GM12875 (cell line): ENCODE data around the gene TRIM40.
"Not testable (repeated sequence)": the region's sequence is repeated elsewhere in the genome, so short reads cannot be mapped to it uniquely, and the experiment has no call there.

ENCODE experiments used
- H3K4me3 ChIP-seq: one replicate; pipeline ENCODE4 v1.5.1; 2011; ENCODE audit warnings: low read depth, low read length, control low read depth
- TF ChIP-seq, protein P1 (sequence below): IDR thresholded peaks from 2 replicates; pipeline ENCODE4 v1.5.1; 2011; ENCODE audit warnings: low read depth, mild to moderate bottlenecking, control low read depth, inconsistent platforms, low read length, moderate library complexity, borderline replicate concordance; ENCODE audit not compliant: insufficient read depth

TRIM40 gene

GRCh38 chr6:30130179-30130679 lies 5.7 kb upstream of the TRIM40 start:
- TF ChIP-seq, protein P1, sequence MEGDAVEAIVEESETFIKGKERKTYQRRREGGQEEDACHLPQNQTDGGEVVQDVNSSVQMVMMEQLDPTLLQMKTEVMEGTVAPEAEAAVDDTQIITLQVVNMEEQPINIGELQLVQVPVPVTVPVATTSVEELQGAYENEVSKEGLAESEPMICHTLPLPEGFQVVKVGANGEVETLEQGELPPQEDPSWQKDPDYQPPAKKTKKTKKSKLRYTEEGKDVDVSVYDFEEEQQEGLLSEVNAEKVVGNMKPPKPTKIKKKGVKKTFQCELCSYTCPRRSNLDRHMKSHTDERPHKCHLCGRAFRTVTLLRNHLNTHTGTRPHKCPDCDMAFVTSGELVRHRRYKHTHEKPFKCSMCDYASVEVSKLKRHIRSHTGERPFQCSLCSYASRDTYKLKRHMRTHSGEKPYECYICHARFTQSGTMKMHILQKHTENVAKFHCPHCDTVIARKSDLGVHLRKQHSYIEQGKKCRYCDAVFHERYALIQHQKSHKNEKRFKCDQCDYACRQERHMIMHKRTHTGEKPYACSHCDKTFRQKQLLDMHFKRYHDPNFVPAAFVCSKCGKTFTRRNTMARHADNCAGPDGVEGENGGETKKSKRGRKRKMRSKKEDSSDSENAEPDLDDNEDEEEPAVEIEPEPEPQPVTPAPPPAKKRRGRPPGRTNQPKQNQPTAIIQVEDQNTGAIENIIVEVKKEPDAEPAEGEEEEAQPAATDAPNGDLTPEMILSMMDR = no peak
- no peak overlapping the region for H3K4me3 ChIP-seq

GRCh38 chr6:30130887-30131862 lies 4.8 kb upstream of the TRIM40 start:
- TF ChIP-seq, protein P1 = peak; percentile 94
- H3K4me3 ChIP-seq = no peak overlapping the region

DNA sequence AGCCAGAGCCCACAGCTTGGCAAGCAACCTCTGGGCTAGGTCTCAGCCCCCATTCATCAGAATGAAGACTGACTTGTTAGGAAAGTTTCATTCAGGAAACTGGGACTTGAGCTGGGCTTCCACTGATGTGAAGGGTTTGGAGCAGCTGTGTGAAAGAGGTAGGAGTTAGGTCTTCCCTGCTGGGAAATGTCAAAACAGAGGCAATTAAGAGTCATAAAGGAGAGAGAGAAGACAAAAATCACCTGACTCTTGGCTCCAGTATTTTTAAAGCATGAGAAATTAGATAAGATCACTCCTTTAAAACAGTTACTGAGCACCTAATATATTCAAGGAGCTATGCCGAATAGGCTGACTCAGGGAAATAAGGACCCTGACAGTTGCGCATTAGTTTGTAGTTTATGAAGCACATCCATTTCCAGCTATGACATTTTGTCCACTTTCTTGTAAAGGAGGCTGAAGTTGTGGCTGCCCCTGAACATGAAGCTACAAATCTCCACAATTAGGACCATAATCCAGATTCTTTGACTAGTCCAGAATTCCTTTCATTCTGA lies 3.9 kb upstream of the TRIM40 start:
- no peak overlapping the region for H3K4me3 ChIP-seq
- TF ChIP-seq, protein P1 = no peak

GRCh38 chr6:30135147-30135546 lies 793 bp upstream of the TRIM40 start:
- TF ChIP-seq, protein P1 = no peak
- H3K4me3 ChIP-seq = no peak overlapping the region

DNA sequence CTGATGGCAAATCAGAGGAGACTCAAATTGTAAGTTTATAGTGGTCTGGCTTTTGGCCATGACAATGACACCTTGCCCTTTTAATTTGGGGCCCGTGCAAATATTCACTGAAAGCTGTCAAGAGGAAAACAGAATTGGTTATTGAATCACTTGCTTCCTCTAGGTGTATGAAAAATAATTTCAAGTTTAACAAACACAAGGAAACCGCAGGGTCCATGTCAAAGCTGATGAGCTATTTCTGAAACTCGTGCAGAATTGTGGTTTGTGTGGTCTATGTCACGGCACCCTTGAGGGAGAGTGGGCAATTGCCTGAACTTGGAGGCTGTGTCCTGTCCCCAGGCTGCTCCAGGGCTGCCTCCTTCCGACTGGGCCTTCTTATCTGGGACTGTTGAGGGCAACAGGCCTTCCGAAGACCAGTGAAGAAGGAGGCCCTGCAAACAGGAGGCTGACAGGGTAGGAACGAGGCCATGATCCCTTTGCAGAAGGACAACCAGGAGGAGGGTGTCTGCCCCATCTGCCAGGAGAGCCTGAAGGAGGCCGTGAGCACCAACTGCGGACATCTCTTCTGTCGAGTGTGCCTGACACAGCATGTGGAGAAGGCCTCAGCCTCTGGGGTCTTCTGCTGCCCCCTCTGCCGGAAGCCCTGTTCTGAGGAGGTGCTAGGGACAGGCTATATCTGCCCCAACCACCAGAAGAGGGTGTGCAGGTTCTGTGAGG lies 788 bp downstream of the TRIM40 start:
- no peak overlapping the region for H3K4me3 ChIP-seq
- TF ChIP-seq, protein P1 = no peak

DNA sequence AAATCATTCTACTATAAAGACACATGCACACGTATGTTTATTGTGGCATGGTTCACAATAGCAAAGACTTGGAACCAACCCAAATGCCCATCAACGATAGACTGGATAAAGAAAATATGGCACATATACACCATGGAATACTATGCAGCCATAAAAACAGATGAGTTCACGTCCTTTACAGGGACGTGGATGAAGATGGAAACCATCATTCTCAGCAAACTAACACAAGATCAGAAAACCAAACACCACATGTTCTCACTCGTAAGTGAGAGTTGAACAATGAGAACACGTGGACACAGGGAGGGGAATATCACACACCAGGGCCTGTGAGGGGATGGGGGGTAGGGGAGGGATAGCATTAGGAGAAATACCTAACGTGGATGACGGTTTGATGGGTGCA lies 4.3 kb downstream of the TRIM40 start:
- not testable (repeated sequence) for H3K4me3 ChIP-seq

- no peak overlapping the region for H3K4me3 ChIP-seq
- TF ChIP-seq, protein P1 = no peak
Observed at GRCh38 chr6:30142665-30143064, 6.7 kb downstream of the TRIM40 start.
